ENCODE data around the gene BCR. TPM values are rescaled to one million over a fixed set of nuclear protein-coding genes. Genes with fewer than 3 reads are reported as not detected.

BCR gene
- total RNA-seq, 3 donors from 2014 or later = 43.6 to 56.0 (median 49.5) TPM

DNA sequence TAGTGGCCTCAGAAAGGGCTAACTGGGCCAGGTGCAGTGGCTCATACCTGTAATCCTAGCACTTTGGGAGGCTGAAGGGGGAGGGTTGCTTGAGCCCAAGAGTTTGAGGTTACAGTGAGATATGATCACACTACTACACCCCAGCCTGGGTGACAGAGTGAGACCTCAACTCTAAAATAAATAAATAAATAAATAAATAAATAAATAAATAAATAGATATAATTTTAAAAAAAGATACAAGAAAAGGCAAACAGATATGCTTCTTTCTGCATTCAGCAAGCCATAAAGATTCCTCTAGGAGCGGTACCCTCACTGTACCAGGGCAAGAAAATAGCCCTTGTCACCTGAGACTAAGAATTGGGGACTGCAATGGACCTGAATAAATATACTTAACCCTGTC, 37.2 kb upstream of the BCR start:
- DNase-seq = no peak
- TF ChIP-seq, protein P1, sequence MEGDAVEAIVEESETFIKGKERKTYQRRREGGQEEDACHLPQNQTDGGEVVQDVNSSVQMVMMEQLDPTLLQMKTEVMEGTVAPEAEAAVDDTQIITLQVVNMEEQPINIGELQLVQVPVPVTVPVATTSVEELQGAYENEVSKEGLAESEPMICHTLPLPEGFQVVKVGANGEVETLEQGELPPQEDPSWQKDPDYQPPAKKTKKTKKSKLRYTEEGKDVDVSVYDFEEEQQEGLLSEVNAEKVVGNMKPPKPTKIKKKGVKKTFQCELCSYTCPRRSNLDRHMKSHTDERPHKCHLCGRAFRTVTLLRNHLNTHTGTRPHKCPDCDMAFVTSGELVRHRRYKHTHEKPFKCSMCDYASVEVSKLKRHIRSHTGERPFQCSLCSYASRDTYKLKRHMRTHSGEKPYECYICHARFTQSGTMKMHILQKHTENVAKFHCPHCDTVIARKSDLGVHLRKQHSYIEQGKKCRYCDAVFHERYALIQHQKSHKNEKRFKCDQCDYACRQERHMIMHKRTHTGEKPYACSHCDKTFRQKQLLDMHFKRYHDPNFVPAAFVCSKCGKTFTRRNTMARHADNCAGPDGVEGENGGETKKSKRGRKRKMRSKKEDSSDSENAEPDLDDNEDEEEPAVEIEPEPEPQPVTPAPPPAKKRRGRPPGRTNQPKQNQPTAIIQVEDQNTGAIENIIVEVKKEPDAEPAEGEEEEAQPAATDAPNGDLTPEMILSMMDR (IDR thresholded peaks at IDR 0.05) = no peak
- H3K9me3 ChIP-seq = no peaks in the 10 kb centered on the region
- peaks cover 22% of the 10 kb centered on the region for H3K4me1 ChIP-seq (ENCODE audit: low read depth)
- H3K36me3 ChIP-seq (ENCODE audit: low read depth) = no peaks in the 10 kb centered on the region
- no peak for ATAC-seq
- intact Hi-C loops (cut with DNase I, micrococcal nuclease) = no loop called here
- H3K4me3 ChIP-seq = no peak overlapping the region

DNA sequence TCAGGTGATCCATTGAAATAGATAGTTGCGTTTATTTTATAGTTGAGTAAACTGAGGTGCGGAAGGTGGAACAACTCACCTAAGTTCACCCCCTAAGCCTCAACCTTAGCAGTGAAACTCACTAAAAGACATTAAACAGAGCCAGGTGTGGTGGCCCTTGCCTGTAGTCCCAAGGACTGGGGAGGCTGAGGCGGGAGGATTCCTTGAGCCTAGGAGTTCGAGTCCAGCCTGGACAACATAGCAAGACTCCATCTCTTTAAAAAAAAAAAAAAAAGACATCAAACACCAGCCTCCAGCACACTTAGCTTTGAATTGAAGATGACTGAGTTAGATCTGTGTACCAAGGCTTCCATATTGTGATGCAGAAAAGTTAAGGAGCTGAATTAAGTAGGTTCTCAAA, 35.9 kb upstream of the BCR start:
- DNase-seq = peak in 1 of 3 donors; percentile 42
- ATAC-seq = no peak
- Histone ChIP-seq H3K4me3 (no peak overlapping the region), H3K9me3 (no peaks in the 10 kb centered on the region), H3K4me1 (ENCODE audit: low read depth) (peaks cover 22% of the 10 kb centered on the region), H3K36me3 (ENCODE audit: low read depth) (no peaks in the 10 kb centered on the region)
- intact Hi-C loops (cut with DNase I, micrococcal nuclease) = no loop called here
- TF ChIP-seq, protein P1 (IDR thresholded peaks at IDR 0.05) = no peak

DNA sequence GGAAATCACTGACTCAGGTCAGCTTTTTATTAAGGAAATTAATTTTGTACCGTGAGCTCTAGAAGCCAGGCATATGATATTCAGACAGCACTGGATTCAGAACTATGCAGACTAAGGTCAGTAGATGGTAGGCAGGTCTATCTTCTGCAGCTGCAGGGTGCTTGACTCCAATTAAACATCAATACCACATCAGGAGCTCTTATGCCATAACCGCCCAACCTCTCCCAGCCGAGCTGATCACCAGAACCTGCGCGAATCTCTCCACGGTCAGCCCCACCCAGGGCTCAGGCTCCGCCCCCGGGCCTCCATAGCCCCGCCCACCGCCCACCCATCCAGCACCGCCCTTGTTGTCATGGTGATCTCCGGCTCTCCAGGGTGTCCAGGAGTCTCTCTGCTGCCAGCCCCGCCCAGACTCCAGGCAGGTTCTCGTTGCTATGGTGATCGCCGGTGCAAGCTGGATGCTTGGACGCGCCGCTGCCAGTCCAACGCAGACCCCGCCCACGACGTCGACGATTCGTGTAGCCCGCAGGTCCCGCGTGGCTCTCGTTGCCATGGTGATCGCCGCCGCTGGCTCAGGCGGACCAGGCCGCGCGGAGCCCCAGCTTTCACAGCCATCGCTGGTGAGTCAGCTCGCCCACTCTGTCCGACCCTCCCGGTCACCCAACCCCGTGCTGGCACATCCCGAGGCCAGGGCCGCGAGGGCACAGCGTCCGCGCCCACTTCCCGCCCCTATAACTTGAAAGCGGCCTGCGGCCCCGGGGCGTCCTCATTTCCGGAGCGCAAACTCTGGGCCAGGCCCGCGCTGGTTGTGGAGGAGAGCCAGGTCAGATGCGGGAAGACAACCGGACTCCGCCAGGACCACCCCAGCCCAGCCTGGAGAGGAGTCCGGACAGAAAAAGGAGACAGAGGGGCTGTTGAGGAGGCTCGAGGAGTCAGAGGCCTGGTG, 35.1 kb upstream of the BCR start, which contains the start of gene RAB36:
TSS of gene RAB36 (plus strand) at position 546 of the 946 bp plus-strand sequence. CDS start 1,140 bp downstream, outside the sequence.
- ATAC-seq (peak; percentile 86), DNase-seq (peak; percentile 97 to 99 (median 99))
- H3K4me3 ChIP-seq = peak within 1 kb of the TSS; percentile 11
- H3K4me1 ChIP-seq (ENCODE audit: low read depth) = peaks cover 22% of the 10 kb centered on the region
- H3K36me3 ChIP-seq (ENCODE audit: low read depth) = no peaks in the 10 kb centered on the region
- H3K9me3 ChIP-seq = no peaks in the 10 kb centered on the region
- TF ChIP-seq, protein P1 (IDR thresholded peaks at IDR 0.05) = no peak
- intact Hi-C loops (cut with DNase I, micrococcal nuclease) = no loop called here

DNA sequence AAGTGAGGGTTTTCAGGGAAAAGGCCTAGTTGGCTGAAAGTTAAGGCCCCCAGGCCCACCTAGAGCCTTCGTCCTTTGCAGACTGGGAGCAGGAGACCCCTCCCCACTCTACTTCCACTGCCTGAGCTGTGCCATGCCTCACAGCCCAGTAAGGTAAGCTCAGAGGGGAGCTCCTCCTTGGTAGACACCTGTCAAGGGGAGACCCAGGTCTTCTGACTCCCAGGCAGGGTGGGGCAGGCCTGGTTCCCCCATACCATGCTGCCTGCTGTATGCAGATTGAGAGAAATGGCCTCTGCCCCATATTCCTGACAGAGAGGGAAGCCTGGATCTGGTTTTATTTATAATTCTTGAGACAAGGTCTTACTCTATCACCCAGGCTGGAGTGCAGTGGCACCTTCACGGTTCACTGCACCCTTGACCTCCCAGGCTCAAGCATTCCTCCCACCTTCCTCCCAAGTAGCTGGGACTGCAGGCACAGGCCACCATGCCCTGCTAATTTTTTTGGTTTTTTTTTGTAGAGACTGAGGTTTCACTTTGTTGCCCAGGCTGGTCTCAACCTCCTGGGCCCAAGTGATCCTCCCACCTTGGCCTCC, 34.3 kb upstream of the BCR start:
- DNase-seq (no peak), ATAC-seq (no peak)
- H3K4me1 ChIP-seq (ENCODE audit: low read depth) = peaks cover 19% of the 10 kb centered on the region
- intact Hi-C loops (cut with DNase I, micrococcal nuclease) = no loop called here
- H3K36me3 ChIP-seq (ENCODE audit: low read depth) = no peaks in the 10 kb centered on the region
- H3K4me3 ChIP-seq = no peak overlapping the region
- TF ChIP-seq, protein P1 (IDR thresholded peaks at IDR 0.05) = no peak
- H3K9me3 ChIP-seq = no peaks in the 10 kb centered on the region

DNA sequence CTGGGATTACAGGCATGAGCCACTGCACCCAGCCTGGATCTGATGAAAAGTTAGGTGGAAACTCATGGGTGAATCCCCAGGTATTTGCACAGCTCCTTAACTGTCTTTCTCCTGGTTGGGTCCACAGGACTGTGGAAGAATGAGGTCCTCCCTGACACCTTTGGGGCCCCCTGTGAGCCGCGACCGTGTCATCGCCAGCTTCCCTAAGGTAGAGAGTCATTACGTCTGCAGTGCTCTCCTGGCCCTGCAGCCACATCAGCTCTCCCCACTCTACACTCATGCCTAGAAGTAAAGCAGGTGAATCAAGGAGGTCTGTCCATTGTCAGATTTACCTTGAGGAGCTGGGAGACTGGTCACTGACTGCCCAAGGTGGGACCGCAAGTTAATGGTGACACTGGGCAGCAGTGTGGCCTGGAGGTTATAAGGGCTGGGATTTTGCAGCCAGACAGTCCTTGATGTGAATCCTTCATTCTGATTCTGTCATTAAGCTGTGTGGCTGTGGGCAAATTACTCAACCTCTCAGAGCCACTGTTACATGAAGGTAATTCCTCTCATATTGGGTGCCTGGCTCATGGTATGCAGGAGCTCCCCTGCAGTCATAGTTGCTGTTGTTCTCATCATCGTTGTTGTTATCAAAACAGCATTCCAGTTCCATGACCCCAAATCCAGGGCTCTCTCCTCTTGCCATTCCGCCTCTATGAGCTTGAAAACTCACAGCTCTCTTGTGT, 33.7 kb upstream of the BCR start:
- intact Hi-C loops (cut with DNase I, micrococcal nuclease) = no loop called here

More for the DNA sequence above, 33.7 kb upstream of the BCR start:
- DNase-seq = peak in 1 of 3 donors; percentile 38
- no peak overlapping the region for H3K4me3 ChIP-seq
- TF ChIP-seq, protein P1 (IDR thresholded peaks at IDR 0.05) = no peak
- no peak for ATAC-seq
- no peaks in the 10 kb centered on the region for H3K9me3 ChIP-seq
- H3K4me1 ChIP-seq (ENCODE audit: low read depth) = peaks cover 15% of the 10 kb centered on the region
- no peaks in the 10 kb centered on the region for H3K36me3 ChIP-seq (ENCODE audit: low read depth)

Measured in mucosa of descending colon (tissue), 3 donors.